Activated naive CD4-positive, alpha-beta T cell treated with anti-CD3 and anti-CD28 coated beads, Interleukin-2, amount 50 U/mL, for 72 hours (primary cell): ENCODE data around the gene ITPR1. TPM values are rescaled to one million over a fixed set of nuclear protein-coding genes. Genes with fewer than 3 reads are reported as not detected.

Experiments
- ATAC-seq, 2 donors: fragments of 150-1000 bp; cut with Tn5 transposase; 2 replicates each; pipeline ENCODE4 v1.10.0; 2021; ENCODE audit warnings: mild to moderate bottlenecking in 2 of 2, moderate library complexity in 2 of 2
- DNase-seq, 2 donors: peaks; one replicate each; pipeline ENCODE4 v3.0.0; 2021 to 2022; ENCODE audit warnings: low spot score in 2 of 2
- H3K27ac Mint-ChIP-seq, 2 donors: one replicate each; pipeline ENCODE4 v1.8.0; 2022; ENCODE audit warnings: mild to moderate bottlenecking in 2 of 2, mixed read lengths in 2 of 2
- H3K36me3 Mint-ChIP-seq, 2 donors: one replicate each; pipeline ENCODE4 v1.8.0; 2022; ENCODE audit warnings: mixed read lengths in 2 of 2
- H3K9me3 Mint-ChIP-seq, 2 donors: one replicate each; pipeline ENCODE4 v1.8.0; 2022; ENCODE audit warnings: mixed read lengths in 2 of 2
- total RNA-seq, 2 donors: library from RNA; stranded (reverse); gene quantifications; one replicate each; pipeline ENCODE4 v1.2.3, GENCODE V29; 2022

ITPR1 gene
- total RNA-seq, 2 donors from 2014 or later, result 40.0 to 70.7 TPM

- H3K9me3 Mint-ChIP-seq, result peaks cover 9% of the 10 kb centered on the region in 2 donors
- peaks cover 30 to 41% of the 10 kb centered on the region in 2 donors for H3K36me3 Mint-ChIP-seq
- DNase-seq (no peak), ATAC-seq (no peak)
- no peak overlapping the region for H3K27ac Mint-ChIP-seq
Observed at GRCh38 chr3:4774531-4774930, 281.4 kb downstream of the ITPR1 start.

GRCh38 chr3:4776399-4776979, 283.3 kb downstream of the ITPR1 start:
- peak overlapping the region; percentile 86 to 91 for H3K27ac Mint-ChIP-seq
- H3K36me3 Mint-ChIP-seq, result peaks cover 30 to 48% of the 10 kb centered on the region in 2 donors
- H3K9me3 Mint-ChIP-seq, result peaks cover 9% of the 10 kb centered on the region in 2 donors
- no peak for ATAC-seq
- DNase-seq, result no peak

GRCh38 chr3:4776980-4777581, 283.9 kb downstream of the ITPR1 start:
- Mint-ChIP-seq H3K27ac (peak overlapping the region; percentile 86 to 96), H3K9me3 (peaks cover 9% of the 10 kb centered on the region in 2 donors), H3K36me3 (peaks cover 30 to 48% of the 10 kb centered on the region in 2 donors)
- ATAC-seq (peak; percentile 86 to 93), DNase-seq (peak in 1 of 2 donors; percentile 22)

GRCh38 chr3:4778119-4778518, 285.0 kb downstream of the ITPR1 start:
- Mint-ChIP-seq H3K36me3 (peaks cover 34 to 45% of the 10 kb centered on the region in 2 donors), H3K27ac (no peak overlapping the region), H3K9me3 (peaks cover 9% of the 10 kb centered on the region in 2 donors)
- DNase-seq (no peak), ATAC-seq (no peak)

- no peak for ATAC-seq
- peaks cover 41 to 45% of the 10 kb centered on the region in 2 donors for H3K36me3 Mint-ChIP-seq
- H3K9me3 Mint-ChIP-seq, result peaks cover 9% of the 10 kb centered on the region in 2 donors
- no peak for DNase-seq
- peak overlapping the region in 1 of 2 donors; percentile 73 for H3K27ac Mint-ChIP-seq
Observed at GRCh38 chr3:4778740-4779139, 285.6 kb downstream of the ITPR1 start.

GRCh38 chr3:4780545-4780957, 287.4 kb downstream of the ITPR1 start:
- peaks cover 41 to 49% of the 10 kb centered on the region in 2 donors for H3K36me3 Mint-ChIP-seq
- no peak for DNase-seq
- no peak overlapping the region for H3K27ac Mint-ChIP-seq
- no peak for ATAC-seq
- H3K9me3 Mint-ChIP-seq, result peaks cover 3% of the 10 kb centered on the region in 2 donors

- H3K36me3 Mint-ChIP-seq, result peaks cover 49 to 54% of the 10 kb centered on the region in 2 donors
- no peak overlapping the region for H3K27ac Mint-ChIP-seq
- ATAC-seq (no peak), DNase-seq (no peak)
- no peaks in the 10 kb centered on the region for H3K9me3 Mint-ChIP-seq
Observed at GRCh38 chr3:4782095-4782494, 288.9 kb downstream of the ITPR1 start.

GRCh38 chr3:4785551-4785950, 292.4 kb downstream of the ITPR1 start:
- Mint-ChIP-seq H3K27ac (no peak overlapping the region), H3K36me3 (peaks cover 44 to 48% of the 10 kb centered on the region in 2 donors), H3K9me3 (no peaks in the 10 kb centered on the region)
- DNase-seq (no peak), ATAC-seq (no peak)

- H3K36me3 Mint-ChIP-seq, result peaks cover 50 to 53% of the 10 kb centered on the region in 2 donors
- H3K9me3 Mint-ChIP-seq, result no peaks in the 10 kb centered on the region
- DNase-seq (no peak), ATAC-seq (no peak)
- H3K27ac Mint-ChIP-seq, result peak overlapping the region in 1 of 2 donors; percentile 41
Observed at GRCh38 chr3:4786431-4786830, 293.3 kb downstream of the ITPR1 start.

GRCh38 chr3:4791358-4791757, 298.2 kb downstream of the ITPR1 start:
- Mint-ChIP-seq H3K36me3 (peaks cover 33 to 38% of the 10 kb centered on the region in 2 donors), H3K9me3 (no peaks in the 10 kb centered on the region), H3K27ac (no peak overlapping the region)
- no peak for DNase-seq
- ATAC-seq, result no peak

GRCh38 chr3:4793311-4793710, 300.2 kb downstream of the ITPR1 start:
- Mint-ChIP-seq H3K36me3 (peaks cover 35 to 49% of the 10 kb centered on the region in 2 donors), H3K27ac (no peak overlapping the region), H3K9me3 (no peaks in the 10 kb centered on the region)
- ATAC-seq (no peak), DNase-seq (no peak)

GRCh38 chr3:4794331-4794730, 301.2 kb downstream of the ITPR1 start:
- Mint-ChIP-seq H3K27ac (no peak overlapping the region), H3K9me3 (no peaks in the 10 kb centered on the region), H3K36me3 (peaks cover 32 to 40% of the 10 kb centered on the region in 2 donors)
- no peak for DNase-seq
- ATAC-seq, result no peak

GRCh38 chr3:4794798-4795197, 301.6 kb downstream of the ITPR1 start:
- Mint-ChIP-seq H3K36me3 (peaks cover 34 to 43% of the 10 kb centered on the region in 2 donors), H3K9me3 (no peaks in the 10 kb centered on the region), H3K27ac (no peak overlapping the region)
- DNase-seq (no peak), ATAC-seq (no peak)

GRCh38 chr3:4795905-4796304, 302.8 kb downstream of the ITPR1 start:
- no peaks in the 10 kb centered on the region for H3K9me3 Mint-ChIP-seq
- DNase-seq (no peak), ATAC-seq (peak; percentile 40 to 44)
- H3K27ac Mint-ChIP-seq, result no peak overlapping the region
- H3K36me3 Mint-ChIP-seq, result peaks cover 44 to 47% of the 10 kb centered on the region in 2 donors

GRCh38 chr3:4797201-4797705, 304.1 kb downstream of the ITPR1 start:
- no peak for DNase-seq
- peaks cover 41 to 55% of the 10 kb centered on the region in 2 donors for H3K36me3 Mint-ChIP-seq
- H3K27ac Mint-ChIP-seq, result no peak overlapping the region
- no peaks in the 10 kb centered on the region for H3K9me3 Mint-ChIP-seq
- no peak for ATAC-seq

GRCh38 chr3:4799266-4800256, 306.4 kb downstream of the ITPR1 start:
- H3K27ac Mint-ChIP-seq, result no peak overlapping the region
- no peaks in the 10 kb centered on the region for H3K9me3 Mint-ChIP-seq
- H3K36me3 Mint-ChIP-seq, result peaks cover 57 to 64% of the 10 kb centered on the region in 2 donors
- DNase-seq (no peak), ATAC-seq (no peak)

- Mint-ChIP-seq H3K9me3 (no peaks in the 10 kb centered on the region), H3K36me3 (peaks cover 61 to 64% of the 10 kb centered on the region in 2 donors), H3K27ac (peak overlapping the region in 1 of 2 donors; percentile 2)
- DNase-seq (no peak), ATAC-seq (no peak)
Observed at GRCh38 chr3:4800595-4800994, 307.4 kb downstream of the ITPR1 start.
